ENCODE measurements around the gene RBM42. TPM values are rescaled to one million over a fixed set of nuclear protein-coding genes. Genes with fewer than 3 reads are reported as not detected.
A peak's percentile ranks its signal among the peaks of the same experiment; 100 is the strongest.

RBM42 gene
- total and polyA plus RNA-seq, 2 of the 13 experiments (the other 11 are each of a cell fraction or from before 2014, with no cell fraction given) = 27.2 to 55.3 TPM

- TF ChIP-seq PATZ1 (CRISPR knock-in tag; IDR thresholded peaks at IDR 0.05) (peak; percentile 75), TP53 (CRISPR knock-in tag; conservative IDR thresholded peaks at IDR 0.05) (peak; percentile 74; the same call in 1 of the 2 replicates), ZNF30 (CRISPR knock-in tag; IDR thresholded peaks at IDR 0.05) (no peak), ZMYM4 (CRISPR knock-in tag; IDR thresholded peaks at IDR 0.05) (peak; percentile 98), ZNF724P (CRISPR knock-in tag; IDR thresholded peaks at IDR 0.05; ENCODE audit: borderline replicate concordance) (no peak), ZBTB43 (CRISPR knock-in tag; conservative IDR thresholded peaks at IDR 0.05) (no peak), RARA (CRISPR knock-in tag; IDR thresholded peaks at IDR 0.05) (no peak), CREB1 (IDR thresholded peaks at IDR 0.05) (peak; percentile 100), CREB1 (CRISPR knock-in tag; IDR thresholded peaks at IDR 0.05) (peak; percentile 100), MXD3 (CRISPR knock-in tag; IDR thresholded peaks at IDR 0.05) (peak; percentile 76), FOXK2 (IDR thresholded peaks at IDR 0.05) (no peak), KDM2A (CRISPR knock-in tag; IDR thresholded peaks at IDR 0.05; ENCODE audit: borderline replicate concordance, low read depth) (peak; percentile 90), DNMT1 (CRISPR knock-in tag; IDR thresholded peaks at IDR 0.05) (no peak), PRPF4 (IDR thresholded peaks at IDR 0.05; ENCODE audit: low read depth, low read length, poor library complexity, severe bottlenecking) (no peak), PHF21A (CRISPR knock-in tag; IDR thresholded peaks at IDR 0.05) (peak; percentile 86; the same call in 1 of the 2 replicates), ZSCAN29 (CRISPR knock-in tag; conservative IDR thresholded peaks at IDR 0.05) (0 out of 2 replicates have a peak, but pooled peaks have one; percentile 45), POGK (CRISPR knock-in tag; conservative IDR thresholded peaks at IDR 0.05) (no peak), KDM6A (CRISPR knock-in tag; IDR thresholded peaks at IDR 0.05; ENCODE audit: low read depth) (no peak), CENPBD1 (CRISPR knock-in tag; IDR thresholded peaks at IDR 0.05; ENCODE audit: borderline replicate concordance, low read depth) (no peak), ZNF281 (CRISPR knock-in tag; IDR thresholded peaks at IDR 0.05; ENCODE audit: borderline replicate concordance) (peak; percentile 65), SP2 (CRISPR knock-in tag; IDR thresholded peaks at IDR 0.05) (peak; percentile 97), SPEN (CRISPR knock-in tag; IDR thresholded peaks at IDR 0.05; ENCODE audit: low read depth) (peak; percentile 97)
These were observed at the start of gene RBM42 (continued) for GRCh38 chr19:35628565-35629331.
